ENCODE data around the gene MMD. TPM values are rescaled to one million over a fixed set of nuclear protein-coding genes. Genes with fewer than 3 reads are reported as not detected.
"Not testable (repeated sequence)": the region's sequence is repeated elsewhere in the genome, so short reads cannot be mapped to it uniquely, and the experiment has no call there.

Gene MMD
- total and polyA plus RNA-seq, 11 donors, result 8.2 to 25.0 (median 12.4) TPM

- H3K4me1 ChIP-seq, result peaks cover 0 to 26% (median 0%) of the 10 kb centered on the region in 12 donors
- ATAC-seq (no peak), DNase-seq (no peak)
- no peak overlapping the region for H3K4me3 ChIP-seq
- no peaks in the 10 kb centered on the region for H3K9me3 ChIP-seq
- 88 to 94% (median 89%) methylated on average over 3 of the region's 3 CpGs for WGBS, 4 donors
- intact Hi-C loops (cut with DNase I), result loop anchor here in 1 of 10 donors (10.0 kb wide), 1 partner anchor 63 kb away; no protein-coding TSS in a partner anchor
- H3K27me3 ChIP-seq, result no peaks in the 10 kb centered on the region
- peaks cover 0 to 30% (median 19%) of the 10 kb centered on the region in 9 donors for H3K36me3 ChIP-seq
- no peak overlapping the region for H3K27ac ChIP-seq
- TF ChIP-seq POLR2A (IDR thresholded peaks at IDR 0.05) (no peak), CTCF (IDR thresholded peaks at IDR 0.05) (no peak)
These were observed 29.7 kb downstream of the MMD start for GRCh38 chr17:55391764-55392467.

GRCh38 chr17:55391244-55391757, 30.3 kb downstream of the MMD start:
- peaks cover 0 to 30% (median 19%) of the 10 kb centered on the region in 9 donors for H3K36me3 ChIP-seq
- TF ChIP-seq POLR2A (IDR thresholded peaks at IDR 0.05), result no peak
- TF ChIP-seq CTCF (IDR thresholded peaks at IDR 0.05), result no peak
- ATAC-seq (no peak), DNase-seq (no peak)
- H3K27ac ChIP-seq, result no peak overlapping the region
- H3K4me3 ChIP-seq, result no peak overlapping the region
- no peaks in the 10 kb centered on the region for H3K27me3 ChIP-seq
- intact Hi-C loops (cut with DNase I), result loop anchor here in 1 of 10 donors (10.0 kb wide), 1 partner anchor 64 kb away; no protein-coding TSS in a partner anchor
- no peaks in the 10 kb centered on the region for H3K9me3 ChIP-seq
- H3K4me1 ChIP-seq, result peaks cover 0 to 25% (median 0%) of the 10 kb centered on the region in 12 donors
- 91 to 94% (median 93%) methylated on average over 4 of the region's 4 CpGs for WGBS, 4 donors

- H3K9me3 ChIP-seq, result no peaks in the 10 kb centered on the region
- no peak overlapping the region for H3K4me3 ChIP-seq
- ATAC-seq (no peak), DNase-seq (no peak)
- intact Hi-C loops (cut with DNase I), result loop anchor here in 1 of 10 donors (10.0 kb wide), 1 partner anchor 64 kb away; no protein-coding TSS in a partner anchor
- peaks cover 0 to 30% (median 19%) of the 10 kb centered on the region in 9 donors for H3K36me3 ChIP-seq
- peaks cover 0 to 16% (median 0%) of the 10 kb centered on the region in 12 donors for H3K4me1 ChIP-seq
- 92 to 97% (median 95%) methylated on average over 3 of the region's 3 CpGs for WGBS, 4 donors
- no peak for TF ChIP-seq CTCF (IDR thresholded peaks at IDR 0.05)
- no peak for TF ChIP-seq POLR2A (IDR thresholded peaks at IDR 0.05)
- no peak overlapping the region for H3K27ac ChIP-seq
- no peaks in the 10 kb centered on the region for H3K27me3 ChIP-seq
These were observed 31.2 kb downstream of the MMD start for GRCh38 chr17:55390364-55390977.

GRCh38 chr17:55389715-55390114, 31.9 kb downstream of the MMD start:
- H3K4me3 ChIP-seq, ATAC-seq, H3K27ac ChIP-seq, H3K9me3 ChIP-seq, DNase-seq, H3K27me3 ChIP-seq: not testable (repeated sequence)
- Histone ChIP-seq H3K36me3 (peaks cover 0 to 30% (median 18%) of the 10 kb centered on the region in 9 donors), H3K4me1 (peaks cover 0 to 10% (median 0%) of the 10 kb centered on the region in 12 donors)
- WGBS, 4 donors, result 93 to 94% (median 93%) methylated on average over 1 of the region's 1 CpG
- intact Hi-C loops (cut with DNase I), result loop anchor here in 1 of 10 donors (10.0 kb wide), 1 partner anchor 65 kb away; no protein-coding TSS in a partner anchor

Data from heart left ventricle (tissue), 16 donors.